ENCODE measurements around the gene LRRTM1.

Gene LRRTM1

DNA sequence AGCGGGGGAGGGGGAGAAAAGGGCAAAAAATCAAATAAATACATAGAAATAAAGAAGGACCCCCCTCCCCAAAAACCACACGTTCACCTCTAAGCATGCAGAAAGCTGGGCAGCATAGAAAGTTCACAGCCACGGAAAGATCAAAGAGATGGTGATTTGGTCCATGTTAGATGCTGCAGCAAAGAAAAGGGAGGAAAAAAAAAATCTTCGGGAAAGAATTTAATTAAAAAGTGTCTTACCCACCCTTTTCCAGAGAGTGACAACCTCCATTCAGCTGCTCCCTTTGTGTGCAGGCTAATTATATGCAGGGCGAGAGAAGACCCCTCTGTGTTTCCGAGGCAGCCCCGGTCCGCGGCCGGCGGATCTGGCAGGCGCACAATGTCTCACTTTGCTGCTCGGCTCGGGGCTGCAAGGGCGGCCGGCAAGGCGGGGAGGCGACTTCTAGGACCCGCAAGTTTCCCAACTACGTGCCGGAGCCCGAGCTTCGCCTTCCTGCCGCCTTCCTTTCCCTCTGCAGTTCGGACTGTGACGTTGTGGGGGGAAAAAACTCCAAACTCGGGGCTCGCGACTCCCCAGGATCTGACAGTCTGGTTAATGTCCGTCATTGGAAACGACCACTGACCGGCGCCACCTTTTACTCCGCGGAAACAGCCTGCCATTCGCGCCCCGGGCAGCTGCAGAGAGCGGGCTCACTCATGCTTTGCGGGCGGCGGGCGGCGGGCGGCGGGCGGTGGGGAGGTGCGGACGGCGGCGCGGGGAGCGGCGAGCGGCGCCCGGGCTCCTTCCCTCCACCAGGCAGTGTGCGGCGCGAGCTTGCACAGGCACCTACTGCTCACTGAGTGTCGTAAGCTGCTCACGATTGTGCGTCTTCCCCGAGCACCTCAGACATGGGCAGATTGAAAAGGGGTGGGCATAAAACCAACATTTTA, at the start of gene LRRTM1:
LRRTM1 (minus strand) TSS at position 844 of the 929 bp plus-strand sequence. CDS start 933 bp downstream, outside the sequence.
- no peak for DNase-seq (ENCODE audit: low read depth)

DNA sequence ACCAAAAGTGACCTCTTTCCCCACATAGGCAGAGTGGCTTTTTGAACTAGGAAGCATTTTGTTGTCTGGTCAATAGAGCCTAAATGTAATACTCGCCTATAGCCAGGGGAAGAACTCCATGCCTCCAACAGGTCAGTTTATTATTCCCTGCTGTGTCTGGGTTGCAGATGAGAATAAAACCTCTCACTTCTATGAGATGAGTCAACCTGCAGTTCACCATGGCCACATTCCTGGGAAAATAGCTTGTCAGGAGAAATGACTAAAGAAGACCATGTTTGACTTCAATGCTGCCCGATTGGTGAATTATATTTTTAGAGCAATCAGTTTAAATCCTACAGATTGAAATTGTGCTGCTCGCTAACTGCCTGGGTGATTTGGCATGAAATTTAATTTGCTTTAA, 46.7 kb upstream of the LRRTM1 start:
- DNase-seq (ENCODE audit: low read depth) = no peak

- no peak for DNase-seq (ENCODE audit: low read depth)
Measured at GRCh38 chr2:80348953-80349352, 44.4 kb upstream of the LRRTM1 start.

DNA sequence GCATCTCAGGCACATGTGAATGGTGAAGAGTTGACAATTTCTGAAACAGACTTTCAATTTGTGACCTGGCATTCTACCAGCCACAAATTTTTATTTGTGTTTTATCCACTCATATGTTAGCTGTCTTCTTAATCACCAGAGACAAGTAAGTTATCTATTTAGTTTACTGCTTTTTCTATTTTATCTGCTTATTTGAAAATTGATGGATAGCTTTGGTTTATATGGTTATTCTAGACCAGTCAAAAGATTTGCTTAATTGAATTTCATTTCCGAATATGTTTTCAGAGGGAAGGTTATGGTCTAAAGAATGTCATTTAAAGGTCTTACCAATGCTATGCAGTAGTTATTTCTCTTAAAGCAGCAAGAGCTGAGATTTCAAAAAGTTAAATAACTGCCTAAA, 43.5 kb upstream of the LRRTM1 start:
- no peak for DNase-seq (ENCODE audit: low read depth)

DNA sequence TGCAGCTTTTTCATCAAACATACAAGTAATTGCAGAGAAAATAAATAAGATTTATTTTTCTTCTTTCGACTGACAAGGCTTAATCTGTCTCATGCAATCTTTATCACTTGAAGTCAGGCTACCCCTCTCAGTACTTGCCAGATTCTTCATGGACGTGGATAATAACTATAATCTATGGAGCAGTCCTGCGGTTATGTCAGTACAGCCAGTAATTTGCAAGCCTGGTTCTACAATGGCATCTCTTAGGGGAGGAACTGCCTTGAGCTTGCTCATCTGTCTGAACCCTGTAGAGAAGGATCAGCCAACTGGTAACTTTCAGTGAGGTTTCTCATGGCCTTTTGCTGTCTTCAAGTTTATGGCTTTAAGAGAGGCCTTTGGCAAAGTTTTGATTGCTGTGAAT, 35.5 kb upstream of the LRRTM1 start:
- no peak for DNase-seq (ENCODE audit: low read depth)

GRCh38 chr2:80338794-80339193, 34.2 kb upstream of the LRRTM1 start:
- no peak for DNase-seq (ENCODE audit: low read depth)

DNA sequence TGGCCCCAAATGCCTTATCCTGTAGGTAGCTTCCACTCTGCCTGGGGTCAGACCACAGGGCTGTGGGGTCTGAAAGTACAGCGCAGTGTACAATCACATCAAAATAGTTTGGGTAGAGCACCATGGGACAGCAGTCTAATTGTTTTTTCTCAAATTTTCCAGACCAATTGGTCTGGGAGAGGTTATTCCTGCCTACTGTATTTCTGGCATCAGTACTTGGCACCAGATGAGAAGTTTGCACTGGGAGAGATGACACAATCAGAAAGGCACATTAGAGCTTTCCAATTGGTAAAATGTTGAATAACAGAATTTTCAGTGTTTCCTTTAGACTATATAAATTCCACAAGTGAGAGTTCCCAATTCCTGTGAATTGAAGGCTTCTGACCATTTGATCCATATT, 30.9 kb upstream of the LRRTM1 start:
- DNase-seq (ENCODE audit: low read depth) = no peak

DNA sequence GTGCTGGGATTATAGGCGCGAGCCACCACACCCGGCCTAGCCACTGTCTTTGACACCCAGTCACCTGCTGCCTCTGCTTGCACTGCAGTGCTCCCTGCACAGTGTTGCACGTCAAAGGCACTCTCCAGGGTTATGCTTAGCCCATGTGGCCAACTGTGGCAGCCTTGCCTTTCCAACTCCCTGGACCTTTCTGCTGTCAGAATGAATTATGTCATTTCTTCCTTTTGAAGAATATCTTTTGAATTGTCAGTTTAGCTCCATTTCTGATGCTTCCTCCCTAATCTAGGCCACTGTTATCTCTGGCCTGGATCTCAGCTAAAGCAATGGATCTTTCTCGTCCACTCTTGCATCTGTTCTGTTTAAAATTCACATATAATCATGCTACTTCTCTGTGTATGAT, 29.3 kb upstream of the LRRTM1 start:
- DNase-seq (ENCODE audit: low read depth) = no peak

DNA sequence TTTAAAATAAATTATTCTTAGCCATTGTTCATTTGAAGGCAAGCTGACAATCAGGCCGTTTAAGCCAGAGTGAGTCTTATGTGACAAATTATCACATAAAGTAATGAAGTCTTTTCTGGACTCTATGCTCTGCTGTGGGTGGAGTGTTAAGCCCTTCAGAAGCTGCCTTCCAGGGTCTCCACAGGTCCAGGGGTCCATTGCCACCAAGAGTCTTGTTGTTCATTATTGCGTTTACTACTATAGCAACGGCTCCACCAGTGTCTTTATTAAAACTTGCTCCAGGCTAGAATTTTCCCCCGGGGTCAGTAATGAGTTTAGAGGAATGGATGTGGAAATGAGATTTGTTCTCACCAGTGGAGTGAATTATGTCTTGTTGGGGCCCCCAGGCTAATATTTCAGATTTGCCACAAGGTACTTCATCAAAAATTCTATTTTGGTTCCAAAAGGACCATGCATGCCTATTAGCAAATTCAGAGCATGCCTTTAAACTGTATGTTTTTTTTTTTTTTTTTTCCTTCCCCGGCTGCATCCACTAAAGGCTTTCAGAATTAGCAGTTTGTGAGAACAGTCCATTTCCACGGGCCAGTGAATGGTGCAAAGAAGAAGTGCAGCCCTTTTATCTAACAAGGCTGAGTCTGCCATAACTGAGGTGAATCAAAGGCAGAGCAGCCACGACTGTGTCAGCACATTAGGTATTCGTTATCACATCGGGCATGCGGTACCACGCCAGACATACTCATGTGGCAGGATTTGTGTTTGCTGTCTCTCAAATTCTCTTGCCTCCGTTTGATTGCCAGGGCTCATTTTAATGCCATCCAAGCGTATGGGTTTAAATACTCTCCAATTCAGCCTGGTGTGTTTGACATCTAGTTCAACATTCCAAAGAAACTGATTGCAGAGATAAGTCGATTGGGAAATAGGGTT, 26.2 kb upstream of the LRRTM1 start:
- DNase-seq (ENCODE audit: low read depth) = no peak

- DNase-seq (ENCODE audit: low read depth) = no peak
Measured at GRCh38 chr2:80329491-80329890, 24.9 kb upstream of the LRRTM1 start.

DNA sequence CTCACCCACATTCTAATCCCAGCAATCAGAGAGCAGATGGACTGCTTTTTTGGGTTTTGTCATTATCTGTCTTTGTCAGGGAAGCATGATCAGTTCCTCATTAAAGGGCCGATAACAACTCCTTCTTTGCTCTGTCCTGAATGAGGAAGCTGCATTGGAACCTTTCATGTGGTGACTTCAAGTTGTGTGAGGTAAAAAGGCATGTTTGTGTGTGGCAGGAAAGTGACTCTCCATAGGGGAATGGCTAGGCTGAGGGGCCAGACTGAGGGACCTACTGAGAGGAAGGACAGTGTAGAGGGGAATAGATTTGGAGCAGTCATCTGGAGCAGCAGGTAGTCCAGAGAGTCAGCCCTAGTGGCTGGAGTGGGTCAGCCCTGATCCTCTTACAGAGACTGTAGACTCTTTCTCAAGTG, 23.6 kb upstream of the LRRTM1 start:
- no peak for DNase-seq (ENCODE audit: low read depth)

DNA sequence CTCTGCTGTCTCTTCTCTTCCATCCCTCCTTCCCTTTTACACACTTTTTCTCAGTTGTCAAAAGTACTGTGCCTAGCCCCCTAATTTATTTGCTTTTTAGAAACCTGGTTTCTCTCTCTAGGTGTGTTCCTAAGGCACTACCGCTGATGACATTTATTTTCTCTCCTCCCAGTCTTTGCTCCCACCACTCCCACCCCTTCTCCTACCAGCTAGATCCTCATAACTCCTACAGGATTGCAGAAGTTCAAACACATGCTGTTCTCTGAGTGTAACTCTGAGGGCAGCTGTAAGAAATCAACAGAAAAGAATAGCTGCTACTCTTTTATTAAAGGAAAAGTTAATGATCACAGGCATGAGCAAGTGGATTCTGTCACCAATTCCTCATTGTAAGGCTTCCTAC, 22.3 kb upstream of the LRRTM1 start:
- DNase-seq (ENCODE audit: low read depth) = no peak

DNA sequence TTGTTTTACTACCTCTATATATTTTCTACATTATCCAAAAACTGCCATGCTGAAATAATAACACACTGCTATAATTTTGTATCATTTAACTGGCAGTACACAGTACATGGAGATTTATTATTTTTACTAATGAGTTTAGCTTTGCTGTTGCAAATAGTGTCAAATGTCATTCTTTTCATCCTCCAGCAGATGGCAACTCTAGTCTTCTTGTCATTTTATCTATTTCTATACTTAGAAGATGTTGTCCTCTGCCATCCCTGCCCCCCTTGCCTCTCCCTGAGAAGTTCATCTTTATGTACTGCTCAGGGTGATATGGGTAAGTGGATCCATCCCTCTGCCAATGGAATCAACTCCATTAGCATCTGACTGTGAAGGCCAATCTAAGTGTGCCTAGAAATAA, 21.7 kb upstream of the LRRTM1 start:
- no peak for DNase-seq (ENCODE audit: low read depth)

DNA sequence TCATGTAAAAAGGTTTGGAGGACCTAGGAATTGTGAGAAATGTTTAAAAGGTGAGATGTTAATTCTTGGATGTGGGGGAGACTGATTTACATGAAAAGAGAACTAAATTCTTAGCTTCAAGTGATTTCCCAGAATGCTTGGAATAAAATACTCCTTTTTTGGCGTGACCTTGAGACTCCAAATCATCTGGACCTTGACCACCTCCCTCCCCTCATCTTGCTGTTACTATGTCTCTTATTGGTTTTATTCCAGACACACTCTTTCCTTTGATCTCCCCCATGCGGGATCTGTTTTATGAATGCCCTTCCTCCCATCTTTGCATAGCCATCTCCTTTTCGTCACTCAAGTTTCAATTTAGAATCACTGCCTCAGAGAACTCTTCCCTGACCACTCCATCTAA, 20.0 kb upstream of the LRRTM1 start:
- DNase-seq (ENCODE audit: low read depth) = no peak

DNA sequence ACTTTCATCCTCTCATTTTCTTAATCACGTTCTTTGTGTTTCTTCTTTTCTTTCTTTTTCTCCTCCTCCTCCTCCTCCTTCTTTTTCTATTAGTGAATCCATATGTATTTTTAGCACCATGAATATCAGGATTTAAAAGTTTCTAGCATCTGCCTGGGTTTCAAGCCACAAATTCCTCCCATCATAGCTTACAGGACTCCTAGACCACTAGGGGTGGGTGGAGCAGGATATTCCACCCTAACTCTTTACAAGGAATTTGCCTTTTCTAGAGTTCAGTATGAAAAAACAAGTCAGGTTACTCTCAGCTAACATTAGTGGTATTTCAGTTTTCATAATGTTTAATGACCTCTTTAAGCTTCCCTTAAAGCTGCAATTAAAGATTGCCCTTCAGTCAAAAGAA, 19.1 kb upstream of the LRRTM1 start:
- no peak for DNase-seq (ENCODE audit: low read depth)

DNA sequence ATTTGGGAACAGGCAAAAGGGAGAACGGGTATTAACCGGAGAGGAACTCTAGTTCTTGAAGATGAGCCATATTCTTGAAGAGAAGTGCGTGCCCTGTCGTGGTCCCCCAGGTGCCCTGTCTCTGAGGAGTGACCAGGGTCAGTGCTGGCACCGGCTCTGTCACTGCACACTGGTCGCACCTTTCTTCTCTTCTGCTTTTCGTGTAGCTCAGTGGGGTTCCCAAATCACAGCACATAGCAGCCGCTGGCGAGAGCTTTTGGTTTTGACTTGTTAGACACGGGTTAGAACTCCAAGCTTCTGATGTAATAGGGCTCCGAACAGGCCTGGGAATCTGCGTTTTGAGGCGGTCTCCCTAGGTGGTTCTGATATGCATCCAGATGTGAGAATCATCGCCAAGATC, 18.4 kb upstream of the LRRTM1 start:
- DNase-seq (ENCODE audit: low read depth) = no peak

DNA sequence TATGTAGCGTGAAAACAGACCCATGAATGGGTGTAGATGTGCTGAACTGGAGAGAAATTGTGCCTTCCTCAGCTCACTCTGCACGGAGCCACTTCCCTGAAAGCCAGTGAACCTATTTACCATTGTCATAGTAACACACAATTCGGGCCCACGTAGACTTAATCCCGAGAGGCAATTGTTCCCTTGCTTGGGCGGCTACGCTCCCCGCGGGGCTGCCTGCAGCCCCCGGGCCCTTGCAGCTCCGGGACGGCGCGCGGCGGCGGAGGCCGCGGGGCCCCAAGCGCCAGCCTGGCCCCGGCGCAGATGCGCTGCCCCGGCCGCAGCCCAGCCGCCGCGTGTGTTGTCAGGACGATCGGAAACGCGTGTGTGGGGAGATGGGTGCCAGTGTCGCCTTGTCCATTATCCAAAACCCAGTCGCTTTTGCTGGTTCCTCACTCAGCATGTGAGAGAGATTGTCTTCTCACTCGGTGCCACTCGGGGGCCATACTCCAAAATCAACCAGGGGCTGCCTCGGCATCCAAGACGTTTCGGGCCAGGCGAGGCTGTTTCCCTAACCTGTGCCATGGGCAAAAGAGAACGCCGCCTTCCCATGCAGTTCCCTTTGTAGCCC, 17.9 kb upstream of the LRRTM1 start:
- DNase-seq (ENCODE audit: low read depth) = no peak

DNA sequence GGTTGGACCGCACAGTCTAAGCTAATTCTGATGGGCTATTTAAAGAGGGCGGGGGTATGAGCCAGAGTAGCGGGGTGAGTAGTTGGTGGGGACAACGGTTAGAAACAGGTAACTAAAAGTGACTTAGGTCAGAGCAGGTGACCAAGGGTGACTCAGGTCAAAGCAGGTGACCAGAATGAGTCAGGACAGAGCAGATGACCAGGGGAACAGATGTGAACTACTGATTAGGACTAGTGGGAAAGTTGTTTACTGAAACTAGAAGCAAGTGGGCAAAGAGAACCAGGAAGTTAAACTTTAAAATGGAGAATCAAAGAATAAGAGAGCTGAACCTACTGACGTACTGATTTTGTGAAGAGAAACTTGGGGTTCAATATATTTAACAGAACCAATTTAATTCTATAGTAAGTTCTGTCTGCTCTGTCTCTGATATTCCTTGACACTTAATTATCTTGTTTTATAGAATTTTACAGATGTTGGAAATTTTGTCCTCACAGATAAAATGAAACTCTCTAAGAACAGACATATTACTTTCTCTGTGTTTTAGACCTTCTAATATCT, 7.8 kb upstream of the LRRTM1 start:
- no peak for DNase-seq (ENCODE audit: low read depth)

- DNase-seq (ENCODE audit: low read depth) = no peak
Measured at GRCh38 chr2:80311304-80311703, 6.8 kb upstream of the LRRTM1 start.

GRCh38 chr2:80303006-80303908, 1.3 kb downstream of the LRRTM1 start:
- no peak for DNase-seq (ENCODE audit: low read depth)

All from stimulated activated CD8-positive, alpha-beta memory T cell treated with anti-CD3 and anti-CD28 coated beads, Interleukin-12 subunit alpha, Interleukin-12 subunit beta, amount 100 ng/mL, for 1 hour (primary cell).